ENCODE measurements around the gene DNAH14.

DNA sequence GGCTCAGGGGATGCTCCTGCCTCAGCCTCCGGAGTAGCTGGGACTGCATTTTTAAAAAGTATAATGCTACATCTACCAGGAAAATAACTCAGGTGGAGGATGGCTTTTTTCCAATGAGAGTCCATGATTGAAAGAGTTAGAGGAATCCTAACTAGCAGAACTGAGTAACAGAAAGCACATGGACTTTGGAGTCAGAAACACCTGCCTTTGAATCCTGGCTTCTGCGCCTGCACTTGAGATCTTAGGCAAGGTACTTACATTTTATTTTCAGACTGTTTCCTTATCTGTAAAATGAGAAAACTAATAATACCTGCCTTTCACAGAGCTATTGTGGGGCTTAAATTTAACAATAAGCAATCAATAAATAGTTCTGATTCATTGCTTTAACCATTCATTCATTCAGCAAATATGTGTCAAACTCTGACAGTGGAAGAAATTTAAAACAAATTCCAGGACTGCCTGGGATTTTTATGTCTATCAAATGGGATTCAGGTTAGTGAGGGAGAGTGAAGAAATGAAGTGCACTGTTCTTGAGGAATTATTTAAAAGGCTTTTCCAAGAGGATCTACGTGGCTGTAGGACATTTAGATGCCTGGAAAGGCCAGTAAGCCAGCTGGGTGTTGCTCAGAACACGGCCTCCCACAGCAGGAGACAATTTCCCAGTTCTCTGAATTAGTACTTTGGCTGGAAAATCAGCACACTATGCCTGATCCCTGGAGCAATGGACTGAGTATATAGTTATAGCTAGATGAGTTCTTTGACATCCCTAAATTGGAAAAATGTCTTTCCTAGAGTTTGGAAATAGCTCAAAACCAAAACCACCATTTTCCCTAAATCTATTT is 511.1 kb downstream of the DNAH14 start:
- TF ChIP-seq, protein P1, sequence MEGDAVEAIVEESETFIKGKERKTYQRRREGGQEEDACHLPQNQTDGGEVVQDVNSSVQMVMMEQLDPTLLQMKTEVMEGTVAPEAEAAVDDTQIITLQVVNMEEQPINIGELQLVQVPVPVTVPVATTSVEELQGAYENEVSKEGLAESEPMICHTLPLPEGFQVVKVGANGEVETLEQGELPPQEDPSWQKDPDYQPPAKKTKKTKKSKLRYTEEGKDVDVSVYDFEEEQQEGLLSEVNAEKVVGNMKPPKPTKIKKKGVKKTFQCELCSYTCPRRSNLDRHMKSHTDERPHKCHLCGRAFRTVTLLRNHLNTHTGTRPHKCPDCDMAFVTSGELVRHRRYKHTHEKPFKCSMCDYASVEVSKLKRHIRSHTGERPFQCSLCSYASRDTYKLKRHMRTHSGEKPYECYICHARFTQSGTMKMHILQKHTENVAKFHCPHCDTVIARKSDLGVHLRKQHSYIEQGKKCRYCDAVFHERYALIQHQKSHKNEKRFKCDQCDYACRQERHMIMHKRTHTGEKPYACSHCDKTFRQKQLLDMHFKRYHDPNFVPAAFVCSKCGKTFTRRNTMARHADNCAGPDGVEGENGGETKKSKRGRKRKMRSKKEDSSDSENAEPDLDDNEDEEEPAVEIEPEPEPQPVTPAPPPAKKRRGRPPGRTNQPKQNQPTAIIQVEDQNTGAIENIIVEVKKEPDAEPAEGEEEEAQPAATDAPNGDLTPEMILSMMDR (IDR thresholded peaks at IDR 0.05): no peak
- no peak for TF ChIP-seq EZH2 (IDR thresholded peaks at IDR 0.05; ENCODE audit: borderline replicate concordance, insufficient read depth, low read depth, low read length, poor library complexity, severe bottlenecking)

Data from B cell (primary cell).